ENCODE measurements around the gene NPFF. TPM values are rescaled to one million over a fixed set of nuclear protein-coding genes. Genes with fewer than 3 reads are reported as not detected.

NPFF gene
- total RNA-seq, 1 experiment from 2014 or later, result not detected

DNA sequence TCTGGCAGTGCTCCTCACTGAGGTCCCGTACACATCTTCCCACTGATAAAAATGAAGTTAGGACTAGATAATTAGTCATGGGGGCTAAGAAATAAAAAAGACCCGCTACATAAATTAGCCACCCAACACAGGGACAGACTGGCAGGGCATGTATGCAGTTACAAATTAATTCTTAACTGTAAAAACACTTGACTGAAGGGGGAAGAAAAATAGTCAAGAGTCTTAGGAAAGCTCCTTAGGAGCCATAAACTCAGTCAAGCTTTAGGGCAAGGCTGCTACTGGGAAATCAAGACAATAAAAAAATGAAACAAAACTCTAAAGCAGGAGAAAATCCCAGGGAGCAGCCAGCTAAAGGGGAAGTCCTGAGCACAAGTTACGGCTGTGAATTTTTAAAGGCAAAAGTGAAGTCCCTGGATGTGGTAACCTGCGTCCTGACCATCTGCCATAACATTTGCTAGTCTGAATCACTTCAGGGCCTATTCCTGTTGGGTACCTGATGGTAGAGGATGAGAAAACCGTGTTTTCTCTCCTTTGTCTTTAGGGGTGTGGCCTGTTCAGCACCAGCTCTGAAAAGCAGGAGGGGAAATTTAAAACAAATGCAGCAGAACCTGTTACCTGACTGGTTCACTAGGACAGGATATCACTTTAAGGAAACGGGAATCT is 7.5 kb upstream of the NPFF start:
- DNase-seq (ENCODE audit: low read depth), result no peak

- no peak for DNase-seq (ENCODE audit: low read depth)
These were observed 6.6 kb upstream of the NPFF start for GRCh38 chr12:53513712-53514410.

DNA sequence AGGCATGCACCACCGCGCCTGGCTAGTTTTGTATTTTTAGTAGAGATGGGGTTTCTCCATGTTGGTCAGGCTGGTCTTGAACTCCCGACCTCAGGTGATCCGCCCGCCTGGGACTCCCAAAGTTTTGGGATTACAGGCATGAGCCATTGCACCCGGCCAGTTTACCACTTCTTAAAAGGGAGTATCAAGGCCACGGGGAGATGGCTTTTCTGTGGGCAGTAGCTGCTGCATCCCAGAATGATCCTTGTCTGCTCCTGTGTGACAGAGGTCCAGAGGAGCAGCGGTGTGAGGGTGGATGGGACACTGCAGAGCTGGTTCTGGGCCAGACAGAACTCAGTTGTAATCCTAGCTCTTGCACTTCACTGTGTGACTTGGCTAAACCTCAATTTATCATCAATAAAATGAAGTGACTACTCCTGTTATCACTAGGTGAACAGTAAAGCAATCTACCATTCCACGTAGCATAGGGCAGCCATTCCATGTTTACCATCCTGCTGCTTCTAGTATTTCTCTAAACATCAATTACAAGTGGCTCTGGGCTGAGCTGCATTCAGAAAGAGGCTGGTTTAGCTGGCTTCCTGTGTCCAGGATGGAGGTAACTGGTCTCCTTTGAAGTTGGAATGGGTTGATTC is 3.0 kb upstream of the NPFF start:
- no peak for DNase-seq (ENCODE audit: low read depth)

DNA sequence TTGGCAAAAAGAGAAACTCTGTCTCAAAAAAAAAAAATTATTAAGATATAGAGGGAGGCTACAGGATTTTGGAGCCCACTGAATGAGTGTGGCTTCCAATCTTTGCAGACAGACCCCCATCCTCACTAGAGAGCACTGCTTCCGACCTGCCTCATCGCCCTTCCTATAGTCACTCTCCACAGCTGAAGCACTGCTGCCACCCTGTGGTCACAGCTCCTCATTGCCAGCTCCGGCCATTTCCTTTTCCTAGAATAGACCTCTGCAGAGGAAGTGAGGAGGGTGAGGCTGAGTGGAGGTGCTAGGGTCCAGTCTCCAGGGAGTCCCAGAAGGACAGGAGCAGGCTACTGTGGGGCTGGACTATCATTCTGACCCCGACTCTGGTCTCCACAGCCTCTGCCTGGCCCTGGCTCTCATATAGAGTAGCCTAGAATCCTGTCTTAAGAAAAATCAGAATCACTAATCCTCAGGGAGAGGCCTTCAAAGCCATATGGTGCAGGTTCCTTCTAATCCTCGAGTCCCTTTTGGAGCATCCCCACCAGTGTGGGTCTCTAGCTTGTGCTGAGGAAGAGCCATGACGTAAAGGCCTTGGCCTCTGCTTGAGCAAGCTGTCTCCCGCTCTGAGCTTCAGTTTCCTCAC is 1.4 kb upstream of the NPFF start:
- DNase-seq (ENCODE audit: low read depth), result peak; percentile 83

DNA sequence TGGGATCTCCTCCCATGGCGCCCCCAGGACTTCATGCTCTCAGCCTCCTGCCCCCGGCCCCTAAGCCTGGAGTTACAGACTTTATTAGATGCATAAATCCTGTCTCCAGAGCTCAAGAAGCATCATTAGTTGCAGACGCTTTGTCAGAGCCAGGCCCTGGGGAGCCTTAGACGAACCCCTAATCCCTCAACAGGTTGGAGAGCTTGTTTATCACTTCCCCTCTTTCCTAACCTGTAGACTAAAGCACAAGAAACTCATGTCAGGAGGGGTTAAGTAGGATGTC is 260 bp upstream of the NPFF start:
- no peak for DNase-seq (ENCODE audit: low read depth)

DNA sequence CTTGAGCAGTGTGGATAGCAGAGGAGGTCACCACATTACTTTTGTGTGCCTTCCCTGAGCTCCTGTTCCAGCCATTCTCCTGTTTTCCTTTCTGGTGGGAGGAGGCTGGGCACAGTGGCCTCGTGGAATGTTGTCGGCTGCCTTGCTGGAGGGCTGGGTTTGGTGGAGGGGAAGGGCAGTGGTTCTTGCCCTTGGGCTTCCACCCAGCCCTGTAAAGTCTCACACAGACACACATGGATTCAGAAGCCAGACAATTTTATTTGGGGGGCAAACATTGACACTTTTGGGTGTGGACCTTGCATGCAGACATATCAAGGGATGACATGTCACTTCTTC is 866 bp downstream of the NPFF start:
- DNase-seq (ENCODE audit: low read depth), result no peak

DNA sequence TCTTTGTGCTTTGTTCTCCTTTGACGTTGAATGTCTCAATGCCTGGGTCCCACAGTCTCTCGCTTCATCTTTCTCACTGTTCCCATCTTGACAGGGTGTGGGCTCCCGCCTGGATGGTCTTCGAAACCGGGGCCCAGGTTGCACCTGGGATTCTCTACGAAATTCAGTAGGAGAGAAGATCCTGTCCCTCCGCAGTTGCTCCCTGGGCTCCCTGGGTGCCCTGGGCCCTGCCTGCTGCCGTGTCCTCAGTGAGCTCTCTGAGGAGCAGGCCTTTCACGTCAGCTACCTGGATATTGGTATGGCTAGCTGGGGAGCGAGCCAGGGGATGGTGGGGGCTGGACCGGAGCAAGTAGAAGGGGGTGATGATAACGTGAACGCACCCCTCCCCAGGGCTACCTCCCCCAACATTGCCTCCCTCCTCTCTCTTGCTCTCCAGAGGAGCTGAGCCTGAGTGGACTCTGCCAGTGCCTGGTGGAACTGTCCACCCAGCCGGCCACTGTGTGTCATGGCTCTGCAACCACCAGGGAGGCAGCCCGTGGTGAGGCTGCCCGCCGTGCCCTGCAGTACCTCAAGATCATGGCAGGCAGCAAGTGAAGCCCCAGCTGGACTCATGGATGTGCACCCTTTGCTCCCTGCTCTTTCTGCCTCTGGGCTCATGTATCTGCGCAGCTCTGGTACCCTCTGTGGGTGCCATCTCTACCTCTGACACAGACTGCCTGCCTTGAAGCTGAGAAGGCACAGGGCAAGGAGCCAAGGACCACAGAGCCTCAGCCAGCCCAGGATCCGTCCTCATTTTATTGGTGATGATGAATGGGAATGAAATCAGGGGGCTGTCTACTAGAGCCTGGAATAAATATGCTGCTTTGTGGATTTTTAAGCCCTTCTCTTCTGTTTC is 1.5 kb downstream of the NPFF start:
- DNase-seq (ENCODE audit: low read depth), result peak; percentile 28

GRCh38 chr12:53505086-53505485 is 2.2 kb downstream of the NPFF start:
- peak; percentile 50 for DNase-seq (ENCODE audit: low read depth)

DNA sequence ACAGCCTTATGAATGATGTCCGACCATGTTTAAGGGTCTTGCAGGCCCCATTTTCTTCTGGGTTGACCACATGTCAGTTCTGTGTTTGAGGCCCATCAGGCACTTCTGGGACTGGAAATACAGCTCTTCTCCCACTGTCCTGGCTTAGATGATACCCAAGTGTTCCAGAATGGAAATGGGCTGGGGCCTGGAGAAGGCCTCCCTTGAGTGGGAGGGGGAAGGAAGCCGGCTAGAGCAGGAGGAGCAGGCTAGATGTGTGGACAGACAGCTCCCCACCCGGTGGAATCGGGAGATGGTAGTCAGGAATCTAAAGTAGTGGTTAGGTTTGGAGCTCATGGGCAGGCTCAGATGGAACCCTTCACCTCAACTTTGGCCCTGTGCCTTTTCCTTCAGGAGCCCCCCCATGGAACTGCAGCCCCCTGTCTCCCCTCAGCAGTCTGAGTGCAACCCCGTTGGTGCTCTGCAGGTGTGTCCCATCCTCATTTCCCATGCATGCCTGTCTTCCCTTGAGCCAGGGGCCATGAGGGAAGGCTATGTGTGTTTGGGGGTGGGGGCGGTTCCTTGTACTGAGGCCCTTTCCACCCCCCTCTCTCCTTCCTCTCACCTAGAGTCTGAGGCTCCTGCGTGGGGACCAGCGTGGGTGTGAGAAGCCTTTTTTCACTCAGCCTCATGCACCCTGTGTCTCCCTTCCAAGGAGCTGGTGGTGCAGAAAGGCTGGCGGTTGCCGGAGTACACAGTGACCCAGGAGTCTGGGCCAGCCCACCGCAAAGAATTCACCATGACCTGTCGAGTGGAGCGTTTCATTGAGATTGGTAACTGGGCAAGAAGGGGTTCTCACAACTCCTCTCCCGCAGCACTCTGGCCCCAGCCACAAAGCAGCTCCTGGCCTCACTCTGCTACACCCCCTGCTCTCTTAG is 3.0 kb downstream of the NPFF start:
- no peak for DNase-seq (ENCODE audit: low read depth)

GRCh38 chr12:53502983-53503728 is 4.1 kb downstream of the NPFF start:
- DNase-seq (ENCODE audit: low read depth), result no peak

DNA sequence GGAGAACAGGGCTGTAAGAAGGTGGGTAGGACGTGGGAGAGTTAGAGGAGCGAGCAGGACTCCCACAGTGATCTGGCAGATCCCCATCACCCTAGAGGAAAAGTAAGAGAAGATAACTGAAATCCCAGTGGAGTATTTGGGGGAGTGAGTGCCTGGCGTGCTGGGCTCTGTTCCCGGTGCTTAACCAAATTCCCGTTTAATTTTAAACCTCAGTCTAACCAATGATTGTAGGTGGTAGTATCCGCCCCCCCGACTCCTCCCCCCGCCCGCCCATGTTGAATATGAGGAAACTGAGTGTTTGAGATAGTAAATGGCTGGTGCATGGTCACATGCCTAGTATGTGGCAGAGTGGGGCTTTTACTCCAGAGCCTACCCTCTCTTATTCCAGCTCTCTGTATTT is 5.0 kb downstream of the NPFF start:
- no peak for DNase-seq (ENCODE audit: low read depth)

DNA sequence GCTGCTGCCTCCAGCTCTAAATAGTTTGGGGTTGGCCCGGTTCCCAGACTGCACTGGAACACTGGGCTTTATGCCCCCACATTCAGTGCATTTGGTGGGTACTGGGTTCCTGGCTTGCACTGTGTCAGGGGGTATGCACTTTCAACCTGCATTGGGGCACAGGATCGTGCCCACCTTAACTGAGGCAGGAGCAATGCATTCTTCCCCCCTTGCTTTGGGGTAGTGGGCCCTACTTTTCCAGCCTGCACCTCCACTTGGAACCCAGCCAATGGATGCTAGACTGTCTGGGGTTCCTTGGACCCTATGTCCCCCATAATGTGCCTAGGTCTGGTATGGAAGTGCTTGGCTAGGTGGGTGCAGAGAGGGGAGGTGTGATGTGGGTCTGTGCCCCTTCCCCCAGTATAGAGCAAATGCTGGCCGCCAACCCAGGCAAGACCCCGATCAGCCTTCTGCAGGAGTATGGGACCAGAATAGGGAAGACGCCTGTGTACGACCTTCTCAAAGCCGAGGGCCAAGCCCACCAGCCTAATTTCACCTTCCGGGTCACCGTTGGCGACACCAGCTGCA is 5.6 kb downstream of the NPFF start:
- DNase-seq (ENCODE audit: low read depth), result no peak

GRCh38 chr12:53500776-53501614 is 6.3 kb downstream of the NPFF start, which contains the start of gene TARBP2:
TARBP2 (plus strand) TSS chr12:53501283; CDS start chr12:53501409, 126 bp downstream.
- DNase-seq (ENCODE audit: low read depth), result peak; percentile 99

GRCh38 chr12:53500142-53500775 is 7.0 kb downstream of the NPFF start:
- no peak for DNase-seq (ENCODE audit: low read depth)

DNA sequence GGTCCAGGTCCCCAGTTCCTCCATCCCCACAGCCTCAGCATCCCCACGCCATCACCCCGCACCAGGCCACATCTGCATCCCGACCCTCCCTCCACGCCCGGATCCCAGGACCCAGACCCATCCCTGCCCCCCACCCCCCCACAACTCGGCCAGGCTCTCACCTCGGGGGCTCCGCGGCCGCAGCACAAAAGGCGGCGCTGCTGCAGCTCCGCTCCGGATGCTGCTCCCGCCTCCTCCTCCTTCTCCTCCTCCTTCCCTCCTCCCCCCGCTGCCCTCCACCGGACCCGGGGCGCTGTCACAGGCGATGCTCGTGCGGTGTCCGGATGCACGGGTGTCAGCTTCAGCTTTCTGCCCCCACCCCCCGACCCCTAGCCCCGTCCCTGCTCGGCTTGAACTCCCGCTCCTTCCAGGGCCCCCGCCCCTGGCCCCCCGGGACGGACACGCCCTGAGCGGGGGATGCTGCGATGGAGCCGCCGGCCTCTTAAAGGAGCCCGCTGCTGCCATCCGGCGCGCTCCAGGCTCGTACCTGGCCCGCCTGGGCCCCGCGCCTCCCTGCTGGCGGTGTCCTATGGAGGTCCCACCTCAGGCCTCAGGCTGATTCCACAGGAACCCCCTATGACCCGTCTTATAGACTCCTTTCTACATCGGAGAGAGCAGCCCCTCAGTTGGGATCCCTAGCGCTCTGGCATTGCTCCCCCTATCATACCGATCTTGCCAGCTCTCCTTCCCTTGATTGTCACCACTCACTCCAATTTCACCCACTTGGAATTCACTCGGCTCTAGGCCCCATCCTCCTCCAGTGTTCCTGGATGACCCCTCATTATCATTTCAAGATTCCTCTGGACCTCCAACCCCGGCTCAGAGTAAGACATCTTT is 7.8 kb downstream of the NPFF start, which contains the start of gene MAP3K12:
MAP3K12 (minus strand) TSS at position 193 of the 876 bp plus-strand sequence. CDS start 12,067 bp downstream, outside the sequence.
- DNase-seq (ENCODE audit: low read depth), result peak; percentile 77

- no peak for DNase-seq (ENCODE audit: low read depth)
These were observed 9.1 kb downstream of the NPFF start for GRCh38 chr12:53498235-53498630.

GRCh38 chr12:53497461-53497860 is 9.8 kb downstream of the NPFF start:
- no peak for DNase-seq (ENCODE audit: low read depth)

All from Daoy (cell line).